HS-5 (cell line): ENCODE measurements around the gene TMEM134.
"Not testable (repeated sequence)": the region's sequence is repeated elsewhere in the genome, so short reads cannot be mapped to it uniquely, and the experiment has no call there.

Source experiments
- DNase-seq: peaks from one replicate; pipeline ENCODE4 v3.0.0-alpha.2; 2012; ENCODE audit warnings: low read depth

TMEM134 gene

GRCh38 chr11:67485873-67486361, 16.9 kb upstream of the TMEM134 start:
- not testable (repeated sequence) for DNase-seq

- no peak for DNase-seq
These were observed 15.8 kb upstream of the TMEM134 start for GRCh38 chr11:67484847-67485311.

- no peak for DNase-seq
These were observed 15.0 kb upstream of the TMEM134 start for GRCh38 chr11:67483831-67484665.

GRCh38 chr11:67482827-67483798, 14.1 kb upstream of the TMEM134 start, which contains the start of gene AIP:
AIP (plus strand) TSS chr11:67483026; CDS start chr11:67483159, 133 bp downstream.
- DNase-seq = peak; percentile 98

- no peak for DNase-seq
These were observed 13.3 kb upstream of the TMEM134 start for GRCh38 chr11:67482275-67482826.

GRCh38 chr11:67477344-67478050, 8.4 kb upstream of the TMEM134 start:
- DNase-seq = not testable (repeated sequence)

- not testable (repeated sequence) for DNase-seq
These were observed 7.6 kb upstream of the TMEM134 start for GRCh38 chr11:67476692-67477091.

- DNase-seq = no peak
These were observed 3.8 kb upstream of the TMEM134 start for GRCh38 chr11:67472882-67473281.

GRCh38 chr11:67470337-67471002, 1.4 kb upstream of the TMEM134 start:
- DNase-seq = no peak

- no peak for DNase-seq
These were observed 409 bp upstream of the TMEM134 start for GRCh38 chr11:67469508-67469811.

GRCh38 chr11:67468456-67468758, 644 bp downstream of the TMEM134 start:
- no peak for DNase-seq

- DNase-seq = no peak
These were observed 995 bp downstream of the TMEM134 start for GRCh38 chr11:67468056-67468455.

- no peak for DNase-seq
These were observed 1.9 kb downstream of the TMEM134 start for GRCh38 chr11:67466962-67467771.

GRCh38 chr11:67466367-67466766, 2.7 kb downstream of the TMEM134 start:
- DNase-seq = no peak

- not testable (repeated sequence) for DNase-seq
These were observed 3.5 kb downstream of the TMEM134 start for GRCh38 chr11:67465530-67465929.

GRCh38 chr11:67465189-67465510, 3.9 kb downstream of the TMEM134 start:
- DNase-seq = no peak

GRCh38 chr11:67464411-67465188, 4.5 kb downstream of the TMEM134 start:
- no peak for DNase-seq

GRCh38 chr11:67463680-67464410, 5.2 kb downstream of the TMEM134 start:
- no peak for DNase-seq

GRCh38 chr11:67463186-67463585, 5.9 kb downstream of the TMEM134 start:
- DNase-seq = no peak
